Hepatocyte (in vitro differentiated cells): ENCODE measurements around the gene ACADL.

ENCODE experiments used
- EZH2 ChIP-seq: fragments of 200-600 bp; sonication (generic); IDR thresholded peaks from 2 replicates; pipeline ENCODE4 v1.6.1; 2016; ENCODE audit warnings: antibody characterized with exemption, mild to moderate bottlenecking, borderline replicate concordance
- TF ChIP-seq, protein P1 (sequence below): fragments of 200-600 bp; sonication (generic); IDR thresholded peaks from 2 replicates; pipeline ENCODE4 v1.5.1; 2016; ENCODE audit warnings: antibody characterized with exemption, mild to moderate bottlenecking; ENCODE audit not compliant: poor library complexity

DNA sequence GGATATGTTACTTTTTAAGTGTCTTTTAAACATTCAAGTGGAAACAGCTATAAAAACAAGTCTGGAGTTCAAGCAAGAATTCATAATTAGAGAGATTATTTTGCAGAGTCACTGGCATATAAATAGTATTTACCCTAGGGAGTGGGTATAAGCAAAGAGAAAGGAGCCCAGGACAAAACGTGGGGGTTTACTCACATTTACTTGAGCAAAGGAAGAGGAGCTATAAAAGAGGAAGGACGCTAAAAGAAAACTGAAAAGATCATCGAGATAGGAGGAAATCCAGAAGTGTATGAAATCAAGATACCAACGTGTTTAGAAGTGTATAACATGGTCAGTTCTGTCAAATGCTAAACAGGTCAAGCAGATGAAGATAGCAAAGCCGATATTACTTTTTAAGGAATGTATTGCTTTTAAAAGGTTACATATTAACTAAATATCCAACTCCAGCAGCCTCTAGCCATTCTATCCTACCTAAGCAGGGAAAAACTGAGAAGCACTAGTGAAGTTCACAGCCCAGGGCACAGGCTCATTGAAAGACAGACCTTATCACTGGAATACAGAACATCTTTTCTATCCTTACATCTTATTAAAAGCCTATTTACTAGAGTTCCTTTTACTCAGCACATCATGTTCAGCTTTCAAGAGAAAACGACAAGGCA, 62.7 kb downstream of the ACADL start:
- TF ChIP-seq, protein P1, sequence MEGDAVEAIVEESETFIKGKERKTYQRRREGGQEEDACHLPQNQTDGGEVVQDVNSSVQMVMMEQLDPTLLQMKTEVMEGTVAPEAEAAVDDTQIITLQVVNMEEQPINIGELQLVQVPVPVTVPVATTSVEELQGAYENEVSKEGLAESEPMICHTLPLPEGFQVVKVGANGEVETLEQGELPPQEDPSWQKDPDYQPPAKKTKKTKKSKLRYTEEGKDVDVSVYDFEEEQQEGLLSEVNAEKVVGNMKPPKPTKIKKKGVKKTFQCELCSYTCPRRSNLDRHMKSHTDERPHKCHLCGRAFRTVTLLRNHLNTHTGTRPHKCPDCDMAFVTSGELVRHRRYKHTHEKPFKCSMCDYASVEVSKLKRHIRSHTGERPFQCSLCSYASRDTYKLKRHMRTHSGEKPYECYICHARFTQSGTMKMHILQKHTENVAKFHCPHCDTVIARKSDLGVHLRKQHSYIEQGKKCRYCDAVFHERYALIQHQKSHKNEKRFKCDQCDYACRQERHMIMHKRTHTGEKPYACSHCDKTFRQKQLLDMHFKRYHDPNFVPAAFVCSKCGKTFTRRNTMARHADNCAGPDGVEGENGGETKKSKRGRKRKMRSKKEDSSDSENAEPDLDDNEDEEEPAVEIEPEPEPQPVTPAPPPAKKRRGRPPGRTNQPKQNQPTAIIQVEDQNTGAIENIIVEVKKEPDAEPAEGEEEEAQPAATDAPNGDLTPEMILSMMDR, result no peak
- no peak for TF ChIP-seq EZH2
